Stimulated activated CD8-positive, alpha-beta memory T cell treated with anti-CD3 and anti-CD28 coated beads, Interleukin-2, amount 100 ng/mL, for 48 hours (primary cell): ENCODE data around the gene SKAP1.

Experiments
- DNase-seq, 2 donors: peaks; one replicate each; pipeline ENCODE4 v3.0.0-alpha.2; 2020; ENCODE audit warnings: low read depth in 2 of 2

SKAP1 gene

GRCh38 chr17:48175692-48176470 is 254.1 kb downstream of the SKAP1 start:
- no peak for DNase-seq

DNA sequence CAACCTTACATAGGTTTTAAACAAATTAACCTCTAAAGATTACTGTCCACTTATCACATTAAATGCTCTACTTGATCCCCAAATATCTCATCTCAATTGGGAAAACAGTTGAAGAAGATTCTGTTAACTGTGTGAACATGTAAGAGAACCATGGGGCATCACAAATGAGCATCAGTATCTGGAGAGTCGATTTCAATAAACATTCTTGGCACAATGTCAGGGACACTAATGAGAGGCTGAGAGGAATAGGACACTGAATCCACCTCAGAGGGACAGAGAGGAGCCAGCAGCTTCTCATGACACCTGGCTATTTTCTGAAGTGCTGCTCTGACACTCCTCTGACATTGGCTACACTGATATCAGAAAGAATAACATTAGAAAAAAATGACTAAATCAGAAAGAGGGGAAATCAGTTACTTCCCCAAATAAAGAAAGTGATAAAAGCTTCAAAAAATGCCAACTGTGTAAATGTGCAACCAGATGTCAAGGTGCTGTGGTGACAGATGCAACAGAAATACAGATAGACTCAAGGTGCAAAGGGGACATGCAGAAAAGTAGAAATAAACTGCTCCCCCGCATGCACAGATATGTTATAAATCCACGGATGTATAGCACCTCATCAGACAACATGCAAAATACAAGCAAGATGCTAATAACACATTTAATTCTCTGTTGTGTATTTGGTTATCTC is 255.0 kb downstream of the SKAP1 start:
- DNase-seq = no peak

- no peak for DNase-seq
These were observed 256.6 kb downstream of the SKAP1 start for GRCh38 chr17:48173191-48173984.

GRCh38 chr17:48169926-48170325 is 260.1 kb downstream of the SKAP1 start:
- DNase-seq = no peak

DNA sequence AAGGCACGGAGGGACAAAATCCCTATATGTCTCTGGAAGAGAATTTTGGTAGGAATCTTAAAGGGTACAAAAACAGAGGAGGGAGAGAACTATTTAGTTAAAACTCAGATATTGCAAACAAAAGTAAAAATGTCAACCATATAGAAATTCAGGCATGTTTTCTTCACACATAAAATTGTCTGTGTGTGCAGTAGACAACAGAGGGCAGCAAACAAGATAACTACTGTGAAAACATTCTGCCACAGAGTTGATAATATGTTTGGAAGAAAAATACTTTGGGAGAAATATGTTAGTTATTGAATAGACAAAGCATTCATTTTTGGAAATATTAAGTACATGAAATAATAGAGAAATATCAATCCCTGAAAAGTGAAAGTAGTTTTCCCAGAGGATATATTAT is 266.2 kb downstream of the SKAP1 start:
- DNase-seq = no peak

- DNase-seq = no peak
These were observed 267.0 kb downstream of the SKAP1 start for GRCh38 chr17:48162946-48163506.

- no peak for DNase-seq
These were observed 267.6 kb downstream of the SKAP1 start for GRCh38 chr17:48162306-48162934.

DNA sequence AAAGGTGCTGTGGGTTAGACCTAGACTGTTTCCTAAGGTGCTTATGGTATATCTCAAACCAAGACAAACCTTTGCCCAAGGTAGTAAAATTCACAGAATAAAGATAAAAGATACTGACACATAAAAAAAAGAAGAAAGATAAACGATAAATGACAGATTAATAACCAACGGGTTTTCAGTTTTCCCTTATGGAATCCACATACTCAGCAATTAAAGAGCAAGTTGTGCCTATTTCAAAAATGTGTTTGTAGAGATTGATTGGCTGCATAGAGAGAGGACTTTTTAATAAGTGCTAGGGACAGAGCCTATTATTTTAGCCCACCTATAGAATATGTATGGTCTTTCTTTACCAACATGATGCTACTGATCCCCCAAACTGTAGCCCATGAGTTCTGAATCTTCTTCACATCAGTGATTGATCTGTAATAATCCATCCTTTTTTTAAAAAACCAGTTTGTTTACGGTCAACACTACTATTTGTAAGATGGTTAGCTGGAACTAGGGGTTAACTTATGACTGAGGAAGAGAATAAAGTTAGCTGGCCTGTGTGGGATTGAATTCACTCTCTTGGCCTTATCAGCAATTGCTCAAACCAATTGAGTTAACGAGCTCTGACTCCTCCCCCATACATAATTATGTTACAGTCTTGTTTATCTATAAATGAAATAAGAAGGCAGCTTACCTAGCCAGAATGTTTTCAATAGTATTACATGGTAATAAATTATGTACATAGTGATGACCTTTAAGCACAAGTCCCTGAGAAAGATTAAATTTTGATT is 268.7 kb downstream of the SKAP1 start:
- DNase-seq = no peak

GRCh38 chr17:48160177-48161081 is 269.6 kb downstream of the SKAP1 start:
- DNase-seq = no peak

DNA sequence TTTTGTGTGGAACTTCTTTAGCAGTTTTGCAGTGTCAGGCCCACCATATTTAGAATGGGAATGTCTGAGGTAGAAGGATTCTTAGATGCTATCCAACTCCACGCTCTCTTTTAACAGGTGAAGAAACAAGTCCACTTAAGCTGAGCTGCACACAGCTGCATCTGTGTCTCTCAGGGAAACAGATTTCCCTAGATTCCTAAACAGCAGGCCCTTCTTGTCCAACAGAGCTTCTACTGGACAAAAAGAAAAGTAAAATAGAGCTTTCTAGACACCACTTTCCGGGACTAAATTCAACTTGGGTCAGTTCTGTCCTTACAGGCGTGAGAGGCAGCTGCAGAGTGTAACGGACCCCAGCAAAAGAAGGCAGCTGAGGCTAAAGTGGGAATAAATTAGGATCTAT is 270.8 kb downstream of the SKAP1 start:
- DNase-seq = no peak

GRCh38 chr17:48155889-48156611 is 274.0 kb downstream of the SKAP1 start:
- no peak for DNase-seq

DNA sequence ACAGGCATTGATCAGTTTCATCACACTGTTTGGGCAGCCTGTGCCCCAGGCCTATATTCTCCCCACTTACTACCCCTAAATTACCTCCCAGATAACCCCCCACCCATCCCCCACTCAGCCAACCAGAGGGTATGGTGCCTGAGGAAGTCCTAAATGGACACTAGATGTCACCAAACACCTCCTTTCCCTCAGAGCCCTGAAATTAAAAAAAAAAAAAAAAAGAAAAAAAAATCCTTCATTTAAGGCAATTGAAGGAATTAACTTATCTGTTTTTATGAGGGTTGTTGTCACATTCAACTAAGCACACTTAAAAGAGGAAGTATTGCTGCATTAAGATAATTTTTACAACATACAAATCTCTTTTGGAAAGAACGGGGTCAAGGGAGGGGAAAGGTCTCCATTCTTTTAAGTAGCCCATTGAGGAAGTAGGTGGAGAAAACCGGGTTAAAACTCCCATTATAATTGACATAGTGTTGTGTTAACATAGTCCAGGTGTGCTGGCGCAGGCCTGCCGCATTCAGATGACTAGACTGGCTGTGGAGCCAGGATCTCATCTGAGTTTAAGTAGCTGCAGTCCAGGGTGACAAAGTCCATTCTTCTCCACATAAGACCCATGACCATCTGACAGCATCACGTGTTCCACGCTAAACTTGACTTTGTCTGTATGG is 276.2 kb downstream of the SKAP1 start:
- no peak for DNase-seq

GRCh38 chr17:48152289-48152688 is 277.7 kb downstream of the SKAP1 start:
- DNase-seq = no peak

DNA sequence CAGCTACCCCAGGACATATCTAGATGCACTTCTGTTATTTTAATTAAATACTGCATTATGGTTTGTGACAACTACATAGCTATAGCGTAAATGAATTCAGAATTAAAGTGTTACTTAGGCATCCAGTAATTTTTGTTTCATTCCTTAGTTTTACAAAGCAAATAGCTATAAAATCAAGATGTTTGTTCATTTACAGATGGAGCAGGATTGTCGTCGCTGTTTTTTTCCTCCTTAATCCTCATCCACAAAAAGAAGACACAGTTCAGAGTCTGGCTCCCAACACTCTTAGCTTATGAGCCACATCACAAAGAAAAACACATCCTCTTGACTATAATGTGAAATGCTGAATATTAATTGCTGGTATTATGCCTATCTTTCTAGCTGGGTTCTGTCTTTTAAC is 278.8 kb downstream of the SKAP1 start:
- no peak for DNase-seq

- no peak for DNase-seq
These were observed 279.4 kb downstream of the SKAP1 start for GRCh38 chr17:48150597-48151001.

DNA sequence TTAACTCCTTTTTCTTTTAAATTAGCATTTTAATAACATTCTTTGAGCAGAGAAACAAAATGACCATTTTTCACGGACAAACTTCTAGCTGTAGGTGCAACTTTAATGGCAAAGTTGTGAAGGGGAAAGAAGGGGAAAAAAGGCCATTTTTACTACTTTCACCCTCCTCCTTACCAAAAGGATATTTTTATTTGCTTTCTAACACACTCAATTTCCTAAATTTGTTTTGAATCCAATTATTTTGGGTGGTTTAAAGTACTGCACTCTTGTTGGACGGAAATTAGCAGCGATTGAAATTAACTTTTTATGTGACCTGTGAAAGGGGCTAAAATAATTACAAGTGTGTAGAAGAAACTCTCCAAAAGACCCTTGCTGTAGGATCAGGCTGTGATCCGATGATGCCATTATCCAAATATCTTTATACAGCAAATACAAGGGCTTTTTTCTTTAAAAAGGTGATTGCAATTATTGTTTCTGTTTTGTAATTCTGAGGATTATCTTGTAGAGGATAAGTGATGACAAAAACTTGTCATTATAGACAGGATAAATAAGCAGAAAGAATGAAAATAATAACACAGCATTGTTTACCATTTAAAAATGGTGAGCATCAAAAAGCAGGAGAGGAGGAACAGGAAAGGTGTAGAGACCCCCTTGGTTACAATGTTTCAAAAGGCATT is 280.1 kb downstream of the SKAP1 start:
- no peak for DNase-seq

GRCh38 chr17:48148854-48149786 is 280.9 kb downstream of the SKAP1 start:
- DNase-seq = no peak
